ENCODE results near the gene DMXL2.

DMXL2 gene

DNA sequence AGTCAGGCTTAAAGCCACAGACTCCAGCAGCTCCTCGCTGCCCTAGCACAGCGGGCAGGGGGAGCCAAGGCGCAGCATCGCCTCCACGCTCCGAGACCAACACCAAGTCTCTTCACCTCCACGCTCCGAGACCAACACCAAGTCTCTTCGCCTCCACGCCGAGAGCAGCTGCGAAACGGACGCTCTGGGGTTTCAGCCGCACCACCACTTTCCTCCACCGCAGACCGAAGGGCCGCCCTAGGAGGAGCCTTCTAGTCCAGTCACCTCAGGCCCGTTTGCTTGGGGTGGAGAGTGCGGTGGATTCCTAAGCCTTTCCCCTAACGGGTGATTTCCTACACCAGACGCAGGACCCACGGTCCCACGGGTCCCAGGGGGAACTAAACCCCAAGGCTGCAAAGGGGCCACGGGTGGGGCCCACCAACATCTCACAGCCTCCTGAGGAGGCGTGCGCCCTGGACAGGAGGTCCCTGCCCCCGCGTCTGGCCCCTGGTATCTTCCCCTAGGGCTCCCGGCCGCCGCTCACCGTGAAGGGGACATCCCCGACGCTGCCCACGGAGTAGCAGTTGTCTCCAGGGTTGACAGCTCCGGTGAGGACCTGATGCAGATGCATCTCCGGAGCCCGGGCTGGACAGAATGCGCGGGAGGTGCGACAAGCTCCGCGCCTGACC is 501 bp downstream of the DMXL2 start:
- Histone ChIP-seq H3K4me3 (ENCODE audit: low read depth, low read length) (peak overlapping the region; percentile 74), H3K27ac (ENCODE audit: extremely low read depth, low read depth, low read length) (peak overlapping the region; percentile 65), H3K4me1 (ENCODE audit: control insufficient read depth, insufficient read depth, low read length) (peaks cover 4% of the 10 kb centered on the region; the same call in 1 of the 2 replicates), H3K9me3 (ENCODE audit: control insufficient read depth, insufficient read depth, low read depth, low read length) (no peaks in the 10 kb centered on the region), H3K36me3 (ENCODE audit: control insufficient read depth in 2 of 2, insufficient read depth in 1 of 2, low read length in 2 of 2) (no peaks in the 10 kb centered on the region)
- TF ChIP-seq ZFP37 (tag by site-specific recombination; IDR thresholded peaks at IDR 0.05): peak; percentile 15; the same call in 1 of the 2 replicates
- TF ChIP-seq ZXDB (tag by site-specific recombination; IDR thresholded peaks at IDR 0.05): peak; percentile 58; the same call in 1 of the 2 replicates
- TF ChIP-seq SP2 (tag by site-specific recombination; IDR thresholded peaks at IDR 0.05): no peak
- TF ChIP-seq, protein P1, sequence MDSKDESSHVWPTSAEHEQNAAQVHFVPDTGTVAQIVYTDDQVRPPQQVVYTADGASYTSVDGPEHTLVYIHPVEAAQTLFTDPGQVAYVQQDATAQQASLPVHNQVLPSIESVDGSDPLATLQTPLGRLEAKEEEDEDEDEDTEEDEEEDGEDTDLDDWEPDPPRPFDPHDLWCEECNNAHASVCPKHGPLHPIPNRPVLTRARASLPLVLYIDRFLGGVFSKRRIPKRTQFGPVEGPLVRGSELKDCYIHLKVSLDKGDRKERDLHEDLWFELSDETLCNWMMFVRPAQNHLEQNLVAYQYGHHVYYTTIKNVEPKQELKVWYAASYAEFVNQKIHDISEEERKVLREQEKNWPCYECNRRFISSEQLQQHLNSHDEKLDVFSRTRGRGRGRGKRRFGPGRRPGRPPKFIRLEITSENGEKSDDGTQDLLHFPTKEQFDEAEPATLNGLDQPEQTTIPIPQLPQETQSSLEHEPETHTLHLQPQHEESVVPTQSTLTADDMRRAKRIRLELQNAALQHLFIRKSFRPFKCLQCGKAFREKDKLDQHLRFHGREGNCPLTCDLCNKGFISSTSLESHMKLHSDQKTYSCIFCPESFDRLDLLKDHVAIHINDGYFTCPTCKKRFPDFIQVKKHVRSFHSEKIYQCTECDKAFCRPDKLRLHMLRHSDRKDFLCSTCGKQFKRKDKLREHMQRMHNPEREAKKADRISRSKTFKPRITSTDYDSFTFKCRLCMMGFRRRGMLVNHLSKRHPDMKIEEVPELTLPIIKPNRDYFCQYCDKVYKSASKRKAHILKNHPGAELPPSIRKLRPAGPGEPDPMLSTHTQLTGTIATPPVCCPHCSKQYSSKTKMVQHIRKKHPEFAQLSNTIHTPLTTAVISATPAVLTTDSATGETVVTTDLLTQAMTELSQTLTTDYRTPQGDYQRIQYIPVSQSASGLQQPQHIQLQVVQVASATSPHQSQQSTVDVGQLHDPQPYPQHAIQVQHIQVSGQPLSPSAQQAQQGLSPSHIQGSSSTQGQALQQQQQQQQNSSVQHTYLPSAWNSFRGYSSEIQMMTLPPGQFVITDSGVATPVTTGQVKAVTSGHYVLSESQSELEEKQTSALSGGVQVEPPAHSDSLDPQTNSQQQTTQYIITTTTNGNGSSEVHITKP (tag by site-specific recombination; IDR thresholded peaks at IDR 0.05): peak; percentile 75
- TF ChIP-seq ZNF112 (tag by site-specific recombination; IDR thresholded peaks at IDR 0.05): no peak
- 0 out of 2 replicates have a peak, but pooled peaks have one; percentile 39 for TF ChIP-seq EGR2 (tag by site-specific recombination; IDR thresholded peaks at IDR 0.05; ENCODE audit: low read depth)
- 0 out of 2 replicates have a peak, but pooled peaks have one; percentile 14 for TF ChIP-seq ZNF2 (tag by site-specific recombination; IDR thresholded peaks at IDR 0.05)
- no peak for TF ChIP-seq ZNF843 (tag by site-specific recombination; IDR thresholded peaks at IDR 0.05)
- TF ChIP-seq ZNF335 (tag by site-specific recombination; conservative IDR thresholded peaks at IDR 0.05): peak; percentile 87
- peak; percentile 98 for TF ChIP-seq ZFP69B (tag by site-specific recombination; IDR thresholded peaks at IDR 0.05)
- peak; percentile 81 for TF ChIP-seq ZBTB48 (tag by site-specific recombination; IDR thresholded peaks at IDR 0.05)
- TF ChIP-seq, protein P2, sequence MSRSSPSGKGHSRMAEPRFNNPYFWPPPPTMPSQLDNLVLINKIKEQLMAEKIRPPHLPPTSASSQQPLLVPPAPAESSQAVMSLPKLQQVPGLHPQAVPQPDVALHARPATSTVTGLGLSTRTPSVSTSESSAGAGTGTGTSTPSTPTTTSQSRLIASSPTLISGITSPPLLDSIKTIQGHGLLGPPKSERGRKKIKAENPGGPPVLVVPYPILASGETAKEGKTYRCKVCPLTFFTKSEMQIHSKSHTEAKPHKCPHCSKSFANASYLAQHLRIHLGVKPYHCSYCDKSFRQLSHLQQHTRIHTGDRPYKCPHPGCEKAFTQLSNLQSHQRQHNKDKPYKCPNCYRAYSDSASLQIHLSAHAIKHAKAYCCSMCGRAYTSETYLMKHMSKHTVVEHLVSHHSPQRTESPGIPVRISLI (tag by site-specific recombination; IDR thresholded peaks at IDR 0.05): no peak
- TF ChIP-seq ZBTB17 (tag by site-specific recombination; IDR thresholded peaks at IDR 0.05): no peak
- peak; percentile 70; the same call in 1 of the 2 replicates for TF ChIP-seq ZNF777 (tag by site-specific recombination; IDR thresholded peaks at IDR 0.05; ENCODE audit: borderline replicate concordance)
- no peak for TF ChIP-seq ZNF549 (tag by site-specific recombination; IDR thresholded peaks at IDR 0.05)
- TF ChIP-seq, protein P3, sequence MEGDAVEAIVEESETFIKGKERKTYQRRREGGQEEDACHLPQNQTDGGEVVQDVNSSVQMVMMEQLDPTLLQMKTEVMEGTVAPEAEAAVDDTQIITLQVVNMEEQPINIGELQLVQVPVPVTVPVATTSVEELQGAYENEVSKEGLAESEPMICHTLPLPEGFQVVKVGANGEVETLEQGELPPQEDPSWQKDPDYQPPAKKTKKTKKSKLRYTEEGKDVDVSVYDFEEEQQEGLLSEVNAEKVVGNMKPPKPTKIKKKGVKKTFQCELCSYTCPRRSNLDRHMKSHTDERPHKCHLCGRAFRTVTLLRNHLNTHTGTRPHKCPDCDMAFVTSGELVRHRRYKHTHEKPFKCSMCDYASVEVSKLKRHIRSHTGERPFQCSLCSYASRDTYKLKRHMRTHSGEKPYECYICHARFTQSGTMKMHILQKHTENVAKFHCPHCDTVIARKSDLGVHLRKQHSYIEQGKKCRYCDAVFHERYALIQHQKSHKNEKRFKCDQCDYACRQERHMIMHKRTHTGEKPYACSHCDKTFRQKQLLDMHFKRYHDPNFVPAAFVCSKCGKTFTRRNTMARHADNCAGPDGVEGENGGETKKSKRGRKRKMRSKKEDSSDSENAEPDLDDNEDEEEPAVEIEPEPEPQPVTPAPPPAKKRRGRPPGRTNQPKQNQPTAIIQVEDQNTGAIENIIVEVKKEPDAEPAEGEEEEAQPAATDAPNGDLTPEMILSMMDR (tag by site-specific recombination; IDR thresholded peaks at IDR 0.05): 0 out of 2 replicates have a peak, but pooled peaks have one; percentile 13
- TF ChIP-seq GLIS2 (tag by site-specific recombination; IDR thresholded peaks at IDR 0.05): peak; percentile 40
- TF ChIP-seq, protein P4, sequence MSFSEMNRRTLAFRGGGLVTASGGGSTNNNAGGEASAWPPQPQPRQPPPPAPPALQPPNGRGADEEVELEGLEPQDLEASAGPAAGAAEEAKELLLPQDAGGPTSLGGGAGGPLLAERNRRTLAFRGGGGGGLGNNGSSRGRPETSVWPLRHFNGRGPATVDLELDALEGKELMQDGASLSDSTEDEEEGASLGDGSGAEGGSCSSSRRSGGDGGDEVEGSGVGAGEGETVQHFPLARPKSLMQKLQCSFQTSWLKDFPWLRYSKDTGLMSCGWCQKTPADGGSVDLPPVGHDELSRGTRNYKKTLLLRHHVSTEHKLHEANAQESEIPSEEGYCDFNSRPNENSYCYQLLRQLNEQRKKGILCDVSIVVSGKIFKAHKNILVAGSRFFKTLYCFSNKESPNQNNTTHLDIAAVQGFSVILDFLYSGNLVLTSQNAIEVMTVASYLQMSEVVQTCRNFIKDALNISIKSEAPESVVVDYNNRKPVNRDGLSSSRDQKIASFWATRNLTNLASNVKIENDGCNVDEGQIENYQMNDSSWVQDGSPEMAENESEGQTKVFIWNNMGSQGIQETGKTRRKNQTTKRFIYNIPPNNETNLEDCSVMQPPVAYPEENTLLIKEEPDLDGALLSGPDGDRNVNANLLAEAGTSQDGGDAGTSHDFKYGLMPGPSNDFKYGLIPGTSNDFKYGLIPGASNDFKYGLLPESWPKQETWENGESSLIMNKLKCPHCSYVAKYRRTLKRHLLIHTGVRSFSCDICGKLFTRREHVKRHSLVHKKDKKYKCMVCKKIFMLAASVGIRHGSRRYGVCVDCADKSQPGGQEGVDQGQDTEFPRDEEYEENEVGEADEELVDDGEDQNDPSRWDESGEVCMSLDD (tag by site-specific recombination; IDR thresholded peaks at IDR 0.05): 0 out of 2 replicates have a peak, but pooled peaks have one; percentile 0
- no peak for TF ChIP-seq ZNF560 (tag by site-specific recombination; IDR thresholded peaks at IDR 0.05; ENCODE audit: borderline replicate concordance)
- TF ChIP-seq, protein P5, sequence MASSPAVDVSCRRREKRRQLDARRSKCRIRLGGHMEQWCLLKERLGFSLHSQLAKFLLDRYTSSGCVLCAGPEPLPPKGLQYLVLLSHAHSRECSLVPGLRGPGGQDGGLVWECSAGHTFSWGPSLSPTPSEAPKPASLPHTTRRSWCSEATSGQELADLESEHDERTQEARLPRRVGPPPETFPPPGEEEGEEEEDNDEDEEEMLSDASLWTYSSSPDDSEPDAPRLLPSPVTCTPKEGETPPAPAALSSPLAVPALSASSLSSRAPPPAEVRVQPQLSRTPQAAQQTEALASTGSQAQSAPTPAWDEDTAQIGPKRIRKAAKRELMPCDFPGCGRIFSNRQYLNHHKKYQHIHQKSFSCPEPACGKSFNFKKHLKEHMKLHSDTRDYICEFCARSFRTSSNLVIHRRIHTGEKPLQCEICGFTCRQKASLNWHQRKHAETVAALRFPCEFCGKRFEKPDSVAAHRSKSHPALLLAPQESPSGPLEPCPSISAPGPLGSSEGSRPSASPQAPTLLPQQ (tag by site-specific recombination; IDR thresholded peaks at IDR 0.05): peak; percentile 99
- TF ChIP-seq ZFHX2 (tag by site-specific recombination; conservative IDR thresholded peaks at IDR 0.05): peak; percentile 49
- ChIA-PET CTCF (interaction anchor here (0.8 to 2.1 kb wide), 3 partner anchors 87 to 504 kb away, joined by 3 to 5 read pairs (median 5); no protein-coding TSS in a partner anchor), POLR2A (interaction anchor here (1.0 kb wide), 1 partner anchor 85 kb away, joined by 4 read pairs; no protein-coding TSS in a partner anchor)
